NCI-H1092 treated with DMSO at 0.1 percent for 48 hours (cell line): ENCODE data around the gene DNAJB1.

Experiments used
- DNase-seq: peaks from one replicate; lab custom pipeline; 2025; lab: John Stamatoyannopoulos, UW

DNAJB1 gene

DNA sequence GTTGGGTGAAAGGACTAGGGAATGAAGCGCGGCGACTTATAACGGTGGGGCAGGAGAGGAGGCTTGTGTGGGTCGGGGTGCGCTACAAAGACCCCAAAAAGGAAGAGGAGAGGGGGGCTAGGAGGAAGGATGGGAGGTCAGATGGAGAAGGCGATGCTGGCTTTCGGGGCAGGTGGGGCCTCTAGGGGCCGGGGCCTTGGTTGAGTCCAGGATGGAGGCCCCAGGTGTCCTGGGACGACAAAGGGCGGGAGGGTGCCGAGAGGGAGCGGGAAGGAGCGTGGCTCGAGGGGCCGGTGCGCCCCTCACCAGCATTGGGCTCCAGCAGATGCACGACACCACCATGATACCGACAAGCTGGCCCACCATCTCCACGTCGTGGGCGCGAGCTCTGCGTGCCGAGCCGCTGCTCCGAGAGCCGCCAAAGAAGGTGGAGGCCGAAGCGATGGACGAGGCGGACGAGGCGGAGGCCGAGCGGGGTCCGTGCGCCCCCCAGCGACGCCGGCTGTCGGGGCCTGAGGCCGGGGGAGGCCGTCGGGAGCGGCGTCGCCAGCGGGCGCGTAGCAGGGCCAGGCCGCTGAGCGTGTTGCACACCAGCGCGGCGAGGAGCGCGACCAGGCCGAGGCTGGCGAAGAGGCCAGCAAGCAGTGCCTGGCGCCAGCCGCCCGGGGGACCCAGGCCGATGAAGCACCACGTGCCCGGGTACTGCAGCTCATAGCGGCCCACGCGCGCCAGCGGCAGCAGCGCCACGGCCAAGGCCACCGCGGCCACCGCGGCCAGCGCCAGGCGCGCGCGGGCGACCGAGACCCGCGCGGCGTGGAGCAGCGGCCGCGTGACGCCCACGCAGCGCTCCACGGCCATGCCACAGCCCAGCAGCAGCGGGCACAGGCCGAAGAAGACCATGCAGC is 44.9 kb downstream of the DNAJB1 start:
- DNase-seq, result no peak

DNA sequence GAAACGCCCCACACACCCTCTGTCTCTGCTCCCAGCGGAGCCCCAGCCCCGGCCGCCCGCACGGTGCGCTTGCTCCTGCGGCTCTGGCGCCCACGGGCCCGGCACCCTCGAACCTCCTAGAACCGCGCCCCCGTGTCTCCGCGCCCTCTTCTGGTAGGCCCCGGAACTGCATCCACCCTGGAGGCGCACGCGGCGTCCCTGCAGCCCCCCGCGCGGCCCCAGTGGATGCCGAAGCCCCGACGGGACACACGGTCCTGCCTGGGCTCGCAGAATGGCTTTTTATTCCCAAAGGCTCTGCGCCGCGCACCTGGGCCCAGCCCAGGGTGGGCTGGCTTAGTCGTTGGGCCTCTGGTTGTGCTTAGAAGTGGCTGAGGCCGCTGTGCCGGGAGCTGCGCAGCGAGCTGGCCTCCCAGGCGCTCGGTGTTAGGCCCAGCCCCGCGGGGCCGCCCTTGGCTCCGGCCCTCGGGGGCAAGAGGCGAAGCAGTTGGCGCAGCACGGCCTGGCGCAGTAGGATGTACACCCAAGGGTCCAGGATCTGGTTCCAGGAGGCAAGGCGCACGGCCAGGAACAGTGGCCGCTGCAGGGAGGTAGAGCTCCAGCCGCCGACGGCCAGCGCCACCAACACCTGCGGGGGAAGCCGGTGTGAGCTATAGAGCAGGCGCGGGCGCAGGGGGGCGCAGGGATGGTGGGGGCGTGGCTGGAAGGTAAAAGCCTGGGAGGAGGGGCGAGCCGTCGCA is 45.8 kb downstream of the DNAJB1 start:
- DNase-seq, result peak; percentile 68

DNA sequence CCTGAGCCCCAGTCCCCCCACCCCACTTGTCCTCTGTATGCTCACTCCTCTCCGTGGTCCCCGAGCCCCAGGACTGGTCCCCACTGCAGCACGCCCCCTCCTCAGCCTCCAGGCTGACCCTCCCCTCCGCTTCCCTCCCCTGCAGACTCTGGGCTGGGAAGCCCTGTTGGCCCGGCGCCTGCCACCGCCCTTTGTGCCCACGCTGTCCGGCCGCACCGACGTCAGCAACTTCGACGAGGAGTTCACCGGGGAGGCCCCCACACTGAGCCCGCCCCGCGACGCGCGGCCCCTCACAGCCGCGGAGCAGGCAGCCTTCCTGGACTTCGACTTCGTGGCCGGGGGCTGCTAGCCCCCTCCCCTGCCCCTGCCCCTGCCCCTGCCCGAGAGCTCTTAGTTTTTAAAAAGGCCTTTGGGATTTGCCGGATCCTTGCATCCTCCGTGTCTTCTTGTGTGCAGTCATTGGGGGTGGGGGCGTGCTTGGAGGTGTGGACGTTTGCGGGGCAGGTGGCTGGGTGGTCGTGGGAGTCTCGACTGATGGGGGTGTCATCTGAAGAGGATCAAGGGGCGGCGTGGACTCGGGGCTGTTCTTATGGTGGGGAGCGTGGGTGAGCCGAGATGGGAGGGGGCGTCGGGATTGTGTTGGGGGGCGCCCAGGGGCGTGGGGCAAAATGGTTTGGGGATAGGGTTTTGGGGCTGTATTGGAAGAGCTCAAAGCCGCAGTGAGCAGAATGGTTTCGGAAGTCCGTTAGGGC is 46.6 kb downstream of the DNAJB1 start:
- DNase-seq, result no peak

DNA sequence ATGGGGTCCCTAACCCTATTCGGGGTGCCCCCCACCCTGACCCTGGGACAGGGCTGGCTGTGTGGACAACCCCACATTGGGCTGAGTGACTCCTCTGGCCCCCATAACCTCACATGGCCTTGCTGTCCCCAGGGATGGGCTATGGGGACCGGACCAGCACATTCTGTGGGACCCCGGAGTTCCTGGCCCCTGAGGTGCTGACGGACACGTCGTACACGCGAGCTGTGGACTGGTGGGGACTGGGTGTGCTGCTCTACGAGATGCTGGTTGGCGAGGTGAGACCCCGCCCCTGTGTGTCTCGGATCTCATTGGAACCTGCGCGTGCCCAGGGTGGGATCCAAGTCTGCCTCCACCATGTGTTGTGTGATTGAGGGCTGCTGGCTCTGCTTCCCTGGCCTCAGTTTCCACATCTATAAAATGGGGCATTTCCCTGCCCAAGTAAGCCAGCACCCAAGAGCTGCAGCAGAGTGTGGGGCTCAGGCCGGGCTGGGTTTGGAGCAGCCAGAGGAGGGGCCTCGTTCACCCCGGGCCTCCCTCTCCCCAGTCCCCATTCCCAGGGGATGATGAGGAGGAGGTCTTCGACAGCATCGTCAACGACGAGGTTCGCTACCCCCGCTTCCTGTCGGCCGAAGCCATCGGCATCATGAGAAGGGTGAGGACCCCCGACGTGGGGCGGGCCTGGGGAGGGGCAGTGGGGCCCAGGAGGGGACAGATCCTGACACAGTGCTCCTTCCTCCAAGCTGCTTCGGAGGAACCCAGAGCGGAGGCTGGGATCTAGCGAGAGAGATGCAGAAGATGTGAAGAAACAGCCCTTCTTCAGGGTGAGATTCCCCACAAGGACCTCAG is 47.9 kb downstream of the DNAJB1 start:
- no peak for DNase-seq

DNA sequence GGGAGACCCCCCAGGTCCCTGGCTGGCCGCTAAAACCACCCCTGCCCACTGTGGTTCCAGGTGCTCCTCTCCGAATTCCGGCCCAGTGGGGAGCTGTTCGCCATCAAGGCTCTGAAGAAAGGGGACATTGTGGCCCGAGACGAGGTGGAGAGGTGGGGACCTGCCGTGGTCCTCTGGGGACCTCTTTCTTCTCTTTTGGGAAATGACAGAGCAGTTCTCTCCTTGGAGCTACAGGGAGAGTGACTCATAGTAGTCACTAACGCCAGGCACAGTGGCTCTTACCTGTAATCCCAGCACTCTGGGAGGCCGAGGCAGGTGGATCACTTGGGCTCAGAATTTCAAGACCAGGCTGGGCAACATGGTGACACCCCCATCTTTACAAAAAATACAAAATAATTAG is 50.4 kb downstream of the DNAJB1 start:
- DNase-seq, result no peak

DNA sequence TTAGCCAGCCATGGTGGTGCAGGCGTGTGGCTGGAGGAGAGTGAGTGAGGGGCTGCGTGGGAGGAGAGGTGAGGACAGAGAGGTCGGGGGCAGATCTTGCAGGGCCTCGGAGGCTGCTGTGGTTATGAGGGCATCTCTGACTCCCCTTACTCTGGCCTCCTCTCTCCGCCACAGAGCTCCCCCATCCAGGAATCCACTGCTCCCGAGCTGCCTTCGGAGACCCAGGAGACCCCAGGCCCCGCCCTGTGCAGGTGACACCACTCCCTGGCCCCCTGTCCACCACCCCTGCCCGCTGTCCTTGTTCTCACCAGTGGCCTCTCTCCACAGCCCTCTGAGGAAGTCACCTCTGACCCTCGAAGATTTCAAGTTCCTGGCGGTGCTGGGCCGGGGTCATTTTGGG is 50.8 kb downstream of the DNAJB1 start:
- no peak for DNase-seq
